Loucy (cell line): ENCODE results near the gene ASIC2.

Experiments
- H2AFZ ChIP-seq: fragments of 200-600 bp; sonication (generic); 2 replicates; pipeline ENCODE4 v1.6.0; 2016; ENCODE audit warnings: antibody characterized with exemption, mild to moderate bottlenecking, low read length, moderate library complexity
- H3F3A ChIP-seq: fragments of 200-600 bp; 2 replicates; pipeline ENCODE4 v1.6.0; 2016; ENCODE audit warnings: antibody characterized with exemption, low read depth, mild to moderate bottlenecking
- H3K27me3 ChIP-seq: fragments of 200-600 bp; sonication (generic); 2 replicates; pipeline ENCODE4 v1.6.1; 2014; ENCODE audit warnings: low read length, mild to moderate bottlenecking; ENCODE audit not compliant: insufficient read depth, poor library complexity, severe bottlenecking
- H3K36me3 ChIP-seq: fragments of 200-600 bp; sonication (generic); 2 replicates; pipeline ENCODE4 v1.6.1; 2016; ENCODE audit warnings: low read length; ENCODE audit not compliant: insufficient read depth
- H3K4me1 ChIP-seq: fragments of 200-600 bp; sonication (generic); 2 replicates; pipeline ENCODE4 v1.5.1; 2014; ENCODE audit warnings: low read length, mild to moderate bottlenecking; ENCODE audit not compliant: insufficient read depth, poor library complexity, severe bottlenecking
- H3K4me2 ChIP-seq: fragments of 200-600 bp; sonication (generic); 2 replicates; pipeline ENCODE4 v1.6.0; 2014; ENCODE audit warnings: antibody characterized with exemption, low read length, low read depth, mild to moderate bottlenecking; ENCODE audit not compliant: poor library complexity, severe bottlenecking
- H3K4me3 ChIP-seq: fragments of 200-600 bp; sonication (generic); 2 replicates; pipeline ENCODE4 v1.5.1; 2014; ENCODE audit warnings: low read length, mild to moderate bottlenecking, mixed read lengths; ENCODE audit not compliant: poor library complexity, severe bottlenecking
- H3K79me2 ChIP-seq: fragments of 200-600 bp; sonication (generic); 2 replicates; pipeline ENCODE4 v1.6.1; 2014; ENCODE audit warnings: low read length; ENCODE audit not compliant: insufficient read depth
- H3K9ac ChIP-seq: fragments of 200-600 bp; sonication (generic); 2 replicates; pipeline ENCODE4 v1.6.0; 2014; ENCODE audit warnings: mild to moderate bottlenecking, low read depth, low read length, moderate library complexity; ENCODE audit not compliant: poor library complexity, severe bottlenecking
- H3K9me2 ChIP-seq: fragments of 200-600 bp; sonication (generic); replicated peaks from 2 replicates; pipeline ENCODE4 v1.6.1; 2016; ENCODE audit warnings: low read depth, low read length, mixed read lengths
- H3K9me3 ChIP-seq: fragments of 200-600 bp; sonication (generic); 2 replicates; pipeline ENCODE4 v1.6.1; 2014; ENCODE audit warnings: mild to moderate bottlenecking, antibody characterized with exemption, low read length, low read depth; ENCODE audit not compliant: insufficient read depth
- H4K20me1 ChIP-seq: fragments of 200-600 bp; sonication (generic); 2 replicates; pipeline ENCODE4 v1.6.0; 2014; ENCODE audit warnings: antibody characterized with exemption, low read length, mild to moderate bottlenecking; ENCODE audit not compliant: insufficient read depth, poor library complexity, severe bottlenecking
- CTCF ChIP-seq: fragments of 200-600 bp; sonication (generic); conservative IDR thresholded peaks from 2 replicates; pipeline ENCODE4 v1.5.1; 2014; ENCODE audit warnings: mild to moderate bottlenecking, antibody characterized with exemption, low read length
- EZH2phosphoT487 ChIP-seq: fragments of 200-600 bp; IDR thresholded peaks from 2 replicates; pipeline ENCODE4 v1.6.1; 2018; ENCODE audit warnings: antibody characterized with exemption, mild to moderate bottlenecking, moderate library complexity, borderline replicate concordance

ASIC2 gene

GRCh38 chr17:33044771-33045170, 248.3 kb downstream of the ASIC2 start:
- H3K4me1 ChIP-seq, result no peaks in the 10 kb centered on the region
- H3K79me2 ChIP-seq, result no peaks in the 10 kb centered on the region
- no peaks in the 10 kb centered on the region for H3K9me3 ChIP-seq
- no peaks in the 10 kb centered on the region for H3K9me2 ChIP-seq
- H4K20me1 ChIP-seq, result no peaks in the 10 kb centered on the region
- H3K36me3 ChIP-seq, result no peaks in the 10 kb centered on the region
- TF ChIP-seq EZH2phosphoT487 (no peak), CTCF (no peak)
- H3K4me2 ChIP-seq, result no peak overlapping the region
- no peak overlapping the region for H3K4me3 ChIP-seq
- H3F3A ChIP-seq, result no peaks in the 10 kb centered on the region
- H3K27me3 ChIP-seq, result no peaks in the 10 kb centered on the region
- no peak overlapping the region for H2AFZ ChIP-seq
- H3K9ac ChIP-seq, result no peak overlapping the region

DNA sequence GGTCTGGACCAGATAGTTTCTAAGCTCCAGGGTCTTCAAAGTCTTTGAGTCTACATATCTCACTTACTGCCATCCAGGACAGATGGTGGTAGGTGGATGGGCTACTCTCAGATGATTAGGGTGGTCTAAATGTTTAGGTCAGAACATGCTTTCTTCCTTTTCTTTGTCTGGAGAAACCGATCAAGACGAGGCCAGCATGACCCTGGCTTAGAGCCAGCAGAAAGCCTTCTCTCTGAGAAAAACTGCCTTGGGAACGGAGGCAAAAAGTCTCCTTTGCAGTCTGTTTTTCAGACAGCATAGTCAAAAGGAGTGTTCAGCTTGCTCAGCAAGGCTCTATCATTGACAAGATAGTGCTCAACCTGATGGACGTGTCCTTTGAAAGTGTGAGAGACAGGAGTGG, 252.6 kb downstream of the ASIC2 start:
- no peaks in the 10 kb centered on the region for H3K9me3 ChIP-seq
- no peaks in the 10 kb centered on the region for H3K36me3 ChIP-seq
- no peaks in the 10 kb centered on the region for H4K20me1 ChIP-seq
- no peak overlapping the region for H2AFZ ChIP-seq
- H3K9me2 ChIP-seq, result no peaks in the 10 kb centered on the region
- no peak overlapping the region for H3K4me2 ChIP-seq
- TF ChIP-seq EZH2phosphoT487 (no peak), CTCF (no peak)
- H3K4me1 ChIP-seq, result no peaks in the 10 kb centered on the region
- no peak overlapping the region for H3K9ac ChIP-seq
- H3K27me3 ChIP-seq, result no peaks in the 10 kb centered on the region
- H3K4me3 ChIP-seq, result no peak overlapping the region
- H3F3A ChIP-seq, result no peaks in the 10 kb centered on the region
- H3K79me2 ChIP-seq, result no peaks in the 10 kb centered on the region

DNA sequence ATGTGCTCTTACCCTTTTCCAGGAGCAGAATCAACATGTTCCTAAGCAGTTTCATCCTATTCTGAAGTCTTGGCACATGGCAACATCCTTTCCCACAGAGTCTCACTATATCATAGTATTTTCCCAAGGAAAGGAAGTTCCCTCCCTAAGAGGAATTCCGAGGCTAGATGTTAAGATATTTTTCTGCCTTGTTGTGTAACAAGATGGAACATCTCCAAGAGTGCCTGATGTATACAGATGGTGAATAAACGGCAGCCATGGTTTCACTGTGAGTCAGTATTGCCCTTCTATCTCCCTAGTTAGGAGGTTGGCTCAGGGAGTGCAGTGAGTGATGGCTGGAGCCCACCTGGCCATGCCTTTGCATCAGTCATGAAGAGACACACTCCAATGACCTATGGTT, 253.2 kb downstream of the ASIC2 start:
- Histone ChIP-seq H3K4me3 (no peak overlapping the region), H3K4me2 (no peak overlapping the region)

More for the DNA sequence above, 253.2 kb downstream of the ASIC2 start:
- no peaks in the 10 kb centered on the region for H4K20me1 ChIP-seq
- H3K4me1 ChIP-seq, result no peaks in the 10 kb centered on the region
- no peak overlapping the region for H3K9ac ChIP-seq
- no peak for TF ChIP-seq EZH2phosphoT487
- no peak for TF ChIP-seq CTCF
- no peaks in the 10 kb centered on the region for H3K9me3 ChIP-seq
- H3K9me2 ChIP-seq, result no peaks in the 10 kb centered on the region
- no peaks in the 10 kb centered on the region for H3K27me3 ChIP-seq
- no peaks in the 10 kb centered on the region for H3F3A ChIP-seq
- H3K79me2 ChIP-seq, result no peaks in the 10 kb centered on the region
- no peaks in the 10 kb centered on the region for H3K36me3 ChIP-seq
- H2AFZ ChIP-seq, result no peak overlapping the region
